HepG2 (cell line): ENCODE results near the gene PIP4K2B. TPM values are rescaled to one million over a fixed set of nuclear protein-coding genes. Genes with fewer than 3 reads are reported as not detected.
"Not testable (repeated sequence)": the region's sequence is repeated elsewhere in the genome, so short reads cannot be mapped to it uniquely, and the experiment has no call there.

Source experiments
- ATAC-seq: fragments of 200-7000 bp; cut with Tn5 transposase; 3 replicates; pipeline ENCODE4 v1.9.1; 2020; ENCODE audit warnings: mild to moderate bottlenecking, moderate library complexity
- BruUV-seq: library from RNA; stranded (reverse); fragments of 400-500 nt; replicated peaks from 2 replicates; lab custom pipeline; 2021; lab: Mats Ljungman, UMichigan
- CTCF ChIA-PET: fragments of 300-600 bp; formaldehyde crosslinking; extraction: SDS; loops from one replicate; lab custom pipeline; 2021; ENCODE audit warnings: low total read pairs, inconsistent platforms, low intra/inter-chr PET ratio; lab: Yijun Ruan, JAX
- POLR2A ChIA-PET: fragments of 350-600 bp; sonication (Branson Sonifier 250); formaldehyde crosslinking; loops from one replicate; lab custom pipeline; 2020; ENCODE audit warnings: antibody characterized with exemption, inconsistent platforms; lab: Yijun Ruan, JAX
- DNase-seq: peaks from one replicate; pipeline ENCODE4 v3.0.0-alpha.2; 2015; ENCODE audit warnings: low spot score
- FAIRE-seq: peaks from 3 replicates; lab custom pipeline; 2011; peaks lifted over from hg19 to GRCh38; lab: Jason Lieb, UNC
- H2AFZ ChIP-seq: one replicate; pipeline ENCODE4 v1.6.1; 2011; ENCODE audit warnings: low read length, inconsistent platforms
- H3K27ac ChIP-seq: fragments of 300-600 bp; 3 replicates; pipeline ENCODE4 v1.8.0; 2011; ENCODE audit warnings: mixed run types, mild to moderate bottlenecking, mixed read lengths, low read length, inconsistent platforms; ENCODE audit not compliant: insufficient read depth; ENCODE audit errors: extremely low read length
- H3K27me3 ChIP-seq, 2 experiments: fragments of 200-600 bp in 1 of 2; 2 replicates in 1 of 2; 3 replicates in 1 of 2; pipeline versions ENCODE4 v1.6.0 to v1.8.0; 2011; ENCODE audit warnings: low read length in 2 of 2, mild to moderate bottlenecking in 2 of 2, moderate library complexity in 2 of 2, inconsistent platforms in 1 of 2; ENCODE audit not compliant: insufficient read depth in 2 of 2, control insufficient read depth in 1 of 2
- H3K36me3 ChIP-seq, 2 experiments: fragments of 200-600 bp in 1 of 2; replicated peaks in 1 of 2; 2 replicates in 1 of 2; 3 replicates in 1 of 2; pipeline versions ENCODE4 v1.5.1 to v1.8.0; 2011; ENCODE audit warnings: low read length in 2 of 2, inconsistent platforms in 1 of 2; ENCODE audit not compliant: insufficient read depth in 2 of 2, control insufficient read depth in 1 of 2
- H3K4me1 ChIP-seq: 2 replicates; pipeline ENCODE4 v1.5.1; 2012; ENCODE audit warnings: low read length, inconsistent platforms; ENCODE audit not compliant: insufficient read depth
- H3K4me2 ChIP-seq: 2 replicates; pipeline ENCODE4 v1.6.0; 2011; ENCODE audit warnings: low read depth, low read length, inconsistent platforms
- H3K4me3 ChIP-seq, 3 experiments: fragments of 200-600 bp in 1 of 3; sonication (generic), shearing (Covaris generic) in 1 of 3; replicated peaks in 1 of 3; 2 replicates each; pipeline ENCODE4 v1.5.1; 2011 to 2016; ENCODE audit warnings: low read length in 3 of 3, inconsistent platforms in 2 of 3, low read depth in 2 of 3, mild to moderate bottlenecking in 2 of 3, control low read depth in 1 of 3, mixed read lengths in 1 of 3; ENCODE audit not compliant: insufficient read depth in 1 of 3
- H3K79me2 ChIP-seq: one replicate; pipeline ENCODE4 v1.6.1; 2011; ENCODE audit warnings: low read length, inconsistent platforms; ENCODE audit not compliant: insufficient read depth
- H3K9ac ChIP-seq: 2 replicates; pipeline ENCODE4 v1.6.0; 2011; ENCODE audit warnings: mild to moderate bottlenecking, low read depth, low read length, inconsistent platforms; ENCODE audit not compliant: insufficient read depth
- H3K9me3 ChIP-seq: 2 replicates; pipeline ENCODE4 v1.5.1; 2012; ENCODE audit warnings: mild to moderate bottlenecking, low read length
- H4K20me1 ChIP-seq: 2 replicates; pipeline ENCODE4 v1.6.0; 2011; ENCODE audit warnings: inconsistent platforms, mild to moderate bottlenecking, low read length, moderate library complexity; ENCODE audit not compliant: insufficient read depth
- NFKB2 ChIP-seq: sonication (generic); formaldehyde crosslinking; IDR thresholded peaks from 2 replicates; pipeline ENCODE4 v1.4.0; 2020; ENCODE audit warnings: missing genetic modification reagents, borderline replicate concordance
- POLR2G ChIP-seq: fragments of 200-400 bp; formaldehyde crosslinking; IDR thresholded peaks from 2 replicates; pipeline ENCODE4 v1.6.1; 2018; ENCODE audit warnings: mild to moderate bottlenecking, low read depth, low read length, moderate library complexity
- TSC22D2 ChIP-seq: sonication (generic); formaldehyde crosslinking; IDR thresholded peaks from 2 replicates; pipeline ENCODE4 v1.5.1; 2020; ENCODE audit warnings: missing genetic modification reagents, mild to moderate bottlenecking, borderline replicate concordance
- WGBS: methylation state at CpG from one replicate; pipeline ENCODE4 v1.1.6; 2017; ENCODE audit warnings: low lambda C conversion rate; 5-methylcytosine and 5-hydroxymethylcytosine counted together
- in situ Hi-C: cut with HindIII; loops from 2 replicates; pipeline ENCODE4 v1.10.0; 2017; ENCODE audit warnings: low pct_unique_long_range_greater_than_20kb; ENCODE audit not compliant: extremely low pct_ligation_motif_present
- intact Hi-C: fragments of 100-400 bp; cut with micrococcal nuclease; formaldehyde crosslinking; loops from one replicate; pipeline ENCODE4 v1.10.0; 2022; ENCODE audit not compliant: unreplicated experiment
- polyA plus RNA-seq, 8 experiments: library from polyadenylated mRNA; depleted of rRNA in 3 of 8; stranded (reverse) in 7 of 8; unstranded in 1 of 8; fragments of >200 nt; fragmentation: Illumina TruSeq in 4 of 8; extraction: Trizol in 4 of 8; gene quantifications; 2 replicates each; pipeline versions ENCODE4 v1.2.1 to v1.2.3, GENCODE V29; 2011 to 2016; ENCODE audit warnings: low read depth in 4 of 8, missing spikeins in 1 of 8, mixed read lengths in 1 of 8; ENCODE audit not compliant: insufficient read depth in 1 of 8
- total RNA-seq, 5 experiments: library from RNA; depleted of rRNA; stranded (reverse); fragments of >200 nt; fragmentation: Illumina TruSeq; extraction: Trizol; gene quantifications; 2 replicates each; pipeline ENCODE4 v1.2.3, GENCODE V29; 2016; ENCODE audit warnings: low read depth in 1 of 5

Gene PIP4K2B
- total and polyA plus RNA-seq, 2 of the 13 experiments (the other 11 are each of a cell fraction or from before 2014, with no cell fraction given), result 20.4 to 54.0 TPM

DNA sequence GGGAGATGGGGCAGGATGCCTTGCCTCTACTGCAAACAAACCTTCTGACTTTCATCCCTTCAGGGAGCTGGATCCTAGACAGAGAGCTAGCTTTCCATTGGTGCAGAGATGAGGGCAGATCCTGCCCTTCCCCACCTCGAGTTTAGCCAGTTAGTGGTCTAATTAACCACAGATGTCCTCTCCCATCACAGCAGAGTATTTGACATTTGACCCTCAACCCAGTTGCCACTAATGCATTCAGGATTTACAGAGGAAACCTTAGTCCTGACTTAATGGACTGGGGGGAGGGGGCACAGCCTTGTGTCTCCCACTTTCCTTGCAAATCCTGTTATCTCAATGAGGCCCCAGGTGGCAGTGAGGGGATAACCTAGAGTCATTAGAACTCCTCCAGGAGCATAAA is 10.2 kb downstream of the PIP4K2B start:
- no peak overlapping the region for H3K4me2 ChIP-seq
- no peak for FAIRE-seq
- TF ChIP-seq POLR2G (peak; percentile 36; the same call in 1 of the 2 replicates), TSC22D2 (CRISPR knock-in tag) (no peak), NFKB2 (CRISPR knock-in tag) (no peak)
- ChIA-PET POLR2A (interaction anchor here (0.6 to 1.2 kb wide), 2 partner anchors 8 to 38 kb away, joined by 3 read pairs; no protein-coding TSS in a partner anchor), CTCF (no interaction called here)
- WGBS, result 75% methylated on average over 1 of the region's 1 CpG
- no peaks in the 10 kb centered on the region for H3K27me3 ChIP-seq
- no peak overlapping the region for H3K27ac ChIP-seq
- H4K20me1 ChIP-seq, result no peaks in the 10 kb centered on the region
- peaks cover 13% of the 10 kb centered on the region for H3K79me2 ChIP-seq
- no peak overlapping the region for H2AFZ ChIP-seq
- H3K9ac ChIP-seq, result no peak overlapping the region
- H3K9me3 ChIP-seq, result no peaks in the 10 kb centered on the region
- BruUV-seq, result TSS peak; percentile 15
- in situ Hi-C loops (no loop called here), intact Hi-C loops (no loop called here)
- no peak overlapping the region for H3K4me3 ChIP-seq
- DNase-seq, result no peak
- ATAC-seq, result 0 out of 3 replicates have a peak, but pooled peaks have one; percentile 13
- no peaks in the 10 kb centered on the region for H3K4me1 ChIP-seq
- H3K36me3 ChIP-seq, result peaks cover 12 to 33% of the 10 kb centered on the region in 2 experiments

DNA sequence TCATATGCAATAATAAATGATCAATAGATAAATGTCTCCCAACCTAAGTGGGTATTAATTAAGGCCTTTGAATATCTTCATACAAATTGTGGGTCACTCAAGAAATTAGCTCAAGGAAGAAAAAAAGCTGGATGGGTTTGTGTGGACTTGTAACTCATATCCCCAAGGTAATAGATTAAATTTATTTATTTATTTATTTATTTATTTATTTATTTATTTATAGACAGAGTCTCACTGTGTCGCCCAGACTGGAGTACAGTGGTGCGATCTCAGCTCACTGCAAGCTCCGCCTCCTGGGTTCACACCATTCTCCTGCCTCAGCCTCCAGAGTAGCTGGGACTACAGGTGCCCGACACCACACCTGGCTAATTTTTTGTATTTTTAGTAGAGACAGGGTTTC is 11.4 kb downstream of the PIP4K2B start:
- CTCF ChIA-PET, H3K4me1 ChIP-seq, H3K9ac ChIP-seq, H3K9me3 ChIP-seq, H4K20me1 ChIP-seq, ATAC-seq, FAIRE-seq, intact Hi-C loops, H3K27ac ChIP-seq, H3K4me3 ChIP-seq, H3K27me3 ChIP-seq, DNase-seq, H2AFZ ChIP-seq, in situ Hi-C loops, H3K79me2 ChIP-seq, BruUV-seq, H3K4me2 ChIP-seq: not testable (repeated sequence)
- POLR2A ChIA-PET, result interaction anchor here (0.8 kb wide), 1 partner anchor 38 kb away, joined by 3 read pairs; no protein-coding TSS in a partner anchor
- H3K36me3 ChIP-seq, result peaks cover 17 to 37% of the 10 kb centered on the region in 2 experiments
- 98% methylated on average over 4 of the region's 4 CpGs for WGBS
